SK-N-SH (cell line): Measurements from ENCODE around the gene LYPD5. TPM values are rescaled to one million over a fixed set of nuclear protein-coding genes. Genes with fewer than 3 reads are reported as not detected.

ENCODE experiments used
- CTCF ChIA-PET: fragments of 300-600, 350-600 bp; formaldehyde crosslinking; extraction: SDS; loops from one replicate; lab custom pipeline; 2021; lab: Yijun Ruan, JAX
- POLR2A ChIA-PET: fragments of 350-600 bp; sonication (Branson Sonifier 250); formaldehyde crosslinking; extraction: SDS; loops from one replicate; lab custom pipeline; 2020; ENCODE audit warnings: antibody characterized with exemption, inconsistent platforms; lab: Yijun Ruan, JAX
- DNase-seq: peaks from one replicate; pipeline ENCODE4 v3.0.0; 2012
- H2AFZ ChIP-seq: fragments of 200-600 bp; sonication (generic); 2 replicates; pipeline ENCODE4 v1.8.1; 2016; ENCODE audit warnings: antibody characterized with exemption, mild to moderate bottlenecking, low read depth
- H3F3A ChIP-seq: fragments of 200-600 bp; sonication (generic); replicated peaks from 2 replicates; pipeline ENCODE3; 2016; ENCODE audit warnings: antibody characterized with exemption, mild to moderate bottlenecking; ENCODE audit not compliant: insufficient read depth
- H3K27ac ChIP-seq, 2 experiments: fragments of 200-500 bp in 1 of 2; fragments of 200-600 bp in 1 of 2; sonication (Bioruptor generic) in 1 of 2; sonication (generic), shearing (Covaris generic) in 1 of 2; 2 replicates each; pipeline versions ENCODE4 v1.5.1 to v1.6.1; 2014 to 2016; ENCODE audit warnings: low read depth in 2 of 2, inconsistent platforms in 1 of 2, low read length in 1 of 2, mild to moderate bottlenecking in 1 of 2, mixed read lengths in 1 of 2
- H3K27me3 ChIP-seq: fragments of 200-600 bp; sonication (generic), shearing (Covaris generic); 2 replicates; pipeline ENCODE4 v1.6.1; 2016; ENCODE audit warnings: mixed run types; ENCODE audit not compliant: insufficient read depth
- H3K36me3 ChIP-seq, 2 experiments: fragments of 200-500 bp in 1 of 2; fragments of 200-600 bp in 1 of 2; sonication (Bioruptor generic) in 1 of 2; sonication (generic) in 1 of 2; replicated peaks in 1 of 2; 2 replicates each; pipeline versions ENCODE3 to v1.5.1; 2014 to 2016; ENCODE audit warnings: low read length in 1 of 2, mild to moderate bottlenecking in 1 of 2; ENCODE audit not compliant: insufficient read depth in 2 of 2, control insufficient read depth in 1 of 2
- H3K4me1 ChIP-seq, 2 experiments: fragments of 200-500 bp in 1 of 2; fragments of 200-600 bp in 1 of 2; sonication (Bioruptor generic) in 1 of 2; sonication (generic), shearing (Covaris generic) in 1 of 2; 2 replicates each; pipeline versions ENCODE4 v1.5.1 to v1.6.1; 2014 to 2016; ENCODE audit warnings: low read depth in 1 of 2, low read length in 1 of 2, mixed run types in 1 of 2; ENCODE audit not compliant: insufficient read depth in 2 of 2, control insufficient read depth in 1 of 2
- H3K4me2 ChIP-seq: fragments of 200-600 bp; sonication (generic), shearing (Covaris generic); 2 replicates; pipeline ENCODE4 v1.6.1; 2017; ENCODE audit warnings: mixed run types
- H3K4me3 ChIP-seq, 2 experiments: fragments of 200-500 bp in 1 of 2; fragments of 200-600 bp in 1 of 2; sonication (Bioruptor generic) in 1 of 2; sonication (generic), shearing (Covaris generic) in 1 of 2; 2 replicates each; pipeline versions ENCODE4 v1.5.1 to v1.8.1; 2014 to 2016; ENCODE audit warnings: low read depth in 2 of 2, inconsistent platforms in 1 of 2, low read length in 1 of 2, mild to moderate bottlenecking in 1 of 2, mixed read lengths in 1 of 2, moderate library complexity in 1 of 2
- H3K79me2 ChIP-seq: fragments of 200-600 bp; sonication (generic); 2 replicates; pipeline ENCODE4 v1.8.1; 2017; ENCODE audit warnings: mild to moderate bottlenecking; ENCODE audit not compliant: insufficient read depth
- H3K9ac ChIP-seq: fragments of 200-600 bp; sonication (generic); 2 replicates; pipeline ENCODE4 v1.6.1; 2017; ENCODE audit warnings: mixed run types
- H3K9me2 ChIP-seq: fragments of 200-600 bp; sonication (generic); 2 replicates; pipeline ENCODE4 v1.6.1; 2017; ENCODE audit warnings: mixed run types
- H3K9me3 ChIP-seq: fragments of 200-600 bp; sonication (generic); 2 replicates; pipeline ENCODE4 v1.6.1; 2017; ENCODE audit warnings: mixed run types, mild to moderate bottlenecking, moderate library complexity
- H4K20me1 ChIP-seq: fragments of 200-600 bp; sonication (generic); 2 replicates; pipeline ENCODE4 v1.6.1; 2017; ENCODE audit warnings: mild to moderate bottlenecking, mixed run types; ENCODE audit not compliant: insufficient read depth
- CHD2 ChIP-seq: fragments of 150-350 bp; IDR thresholded peaks from 2 replicates; pipeline ENCODE4 v1.6.1; 2018; ENCODE audit warnings: low read length; ENCODE audit not compliant: partially characterized antibody
- ELF1 ChIP-seq: IDR thresholded peaks from 2 replicates; pipeline ENCODE4 v1.4.0; 2012
- FOSL2 ChIP-seq: IDR thresholded peaks from 2 replicates; pipeline ENCODE4 v1.4.0; 2012; ENCODE audit warnings: low read depth, mild to moderate bottlenecking, moderate library complexity, borderline replicate concordance
- FOXM1 ChIP-seq: IDR thresholded peaks from 2 replicates; pipeline ENCODE4 v1.4.0; 2012; ENCODE audit warnings: low read depth, mild to moderate bottlenecking
- GABPA ChIP-seq: IDR thresholded peaks from 2 replicates; pipeline ENCODE4 v1.4.0; 2012; ENCODE audit warnings: low read depth, mild to moderate bottlenecking
- GATA2 ChIP-seq: sonication (generic); formaldehyde crosslinking; IDR thresholded peaks from 2 replicates; pipeline ENCODE4 v1.5.0; 2020; ENCODE audit warnings: mild to moderate bottlenecking, missing genetic modification reagents
- IRF3 ChIP-seq: fragments of 150-350 bp; IDR thresholded peaks from 2 replicates; pipeline ENCODE4 v1.6.1; 2016; ENCODE audit warnings: mild to moderate bottlenecking, low read depth, low read length
- JUND ChIP-seq: IDR thresholded peaks from 2 replicates; pipeline ENCODE4 v1.4.0; 2012
- MAX ChIP-seq: IDR thresholded peaks from 2 replicates; pipeline ENCODE4 v1.4.0; 2012; ENCODE audit warnings: low read depth
- MXI1 ChIP-seq: IDR thresholded peaks from 2 replicates; pipeline ENCODE4 v1.6.1; 2012; ENCODE audit warnings: mild to moderate bottlenecking, low read depth, low read length, improper control_type of control experiment
- PBX3 ChIP-seq: IDR thresholded peaks from 2 replicates; pipeline ENCODE4; 2012
- REST ChIP-seq: IDR thresholded peaks from 2 replicates; pipeline ENCODE4 v1.6.1; 2012; ENCODE audit warnings: mild to moderate bottlenecking, low read depth, low read length, moderate library complexity
- SMC3 ChIP-seq: IDR thresholded peaks from 2 replicates; pipeline ENCODE4 v1.6.1; 2012; ENCODE audit warnings: low read depth, low read length, improper control_type of control experiment
- TAF1 ChIP-seq: IDR thresholded peaks from 2 replicates; pipeline ENCODE4 v1.6.1; 2012; ENCODE audit warnings: low read depth, mild to moderate bottlenecking, low read length, moderate library complexity, borderline replicate concordance
- TEAD4 ChIP-seq: IDR thresholded peaks from 2 replicates; pipeline ENCODE4 v1.4.0; 2012; ENCODE audit warnings: mild to moderate bottlenecking, borderline replicate concordance; ENCODE audit not compliant: insufficient read depth
- WGBS: methylation state at CpG from one replicate; pipeline ENCODE4 v1.1.6; 2017; ENCODE audit warnings: low lambda C conversion rate; 5-methylcytosine and 5-hydroxymethylcytosine counted together
- polyA plus RNA-seq, 3 experiments: library from polyadenylated mRNA; depleted of rRNA; stranded (reverse); fragments of >200 nt; gene quantifications; 2 replicates each; pipeline ENCODE4 v1.2.3, GENCODE V29; 2012
- TF ChIP-seq, protein P1 (sequence below): IDR thresholded peaks from 2 replicates; pipeline ENCODE4 v1.4.0; 2012; ENCODE audit warnings: low read depth, borderline replicate concordance

LYPD5 gene
- polyA plus RNA-seq, 1 of the 3 experiments (the other 2 are of a cell fraction): 0.13 TPM

- TF ChIP-seq, protein P1, sequence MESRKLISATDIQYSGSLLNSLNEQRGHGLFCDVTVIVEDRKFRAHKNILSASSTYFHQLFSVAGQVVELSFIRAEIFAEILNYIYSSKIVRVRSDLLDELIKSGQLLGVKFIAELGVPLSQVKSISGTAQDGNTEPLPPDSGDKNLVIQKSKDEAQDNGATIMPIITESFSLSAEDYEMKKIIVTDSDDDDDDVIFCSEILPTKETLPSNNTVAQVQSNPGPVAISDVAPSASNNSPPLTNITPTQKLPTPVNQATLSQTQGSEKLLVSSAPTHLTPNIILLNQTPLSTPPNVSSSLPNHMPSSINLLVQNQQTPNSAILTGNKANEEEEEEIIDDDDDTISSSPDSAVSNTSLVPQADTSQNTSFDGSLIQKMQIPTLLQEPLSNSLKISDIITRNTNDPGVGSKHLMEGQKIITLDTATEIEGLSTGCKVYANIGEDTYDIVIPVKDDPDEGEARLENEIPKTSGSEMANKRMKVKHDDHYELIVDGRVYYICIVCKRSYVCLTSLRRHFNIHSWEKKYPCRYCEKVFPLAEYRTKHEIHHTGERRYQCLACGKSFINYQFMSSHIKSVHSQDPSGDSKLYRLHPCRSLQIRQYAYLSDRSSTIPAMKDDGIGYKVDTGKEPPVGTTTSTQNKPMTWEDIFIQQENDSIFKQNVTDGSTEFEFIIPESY: no peak
- TF ChIP-seq MXI1 (no peak), MAX (no peak), ELF1 (no peak), JUND (no peak), TEAD4 (no peak)
- TF ChIP-seq, all 33 proteins: peak for 0
Measured at GRCh38 chr19:43798026-43798545, 4.2 kb downstream of the LYPD5 start (continued).

DNA sequence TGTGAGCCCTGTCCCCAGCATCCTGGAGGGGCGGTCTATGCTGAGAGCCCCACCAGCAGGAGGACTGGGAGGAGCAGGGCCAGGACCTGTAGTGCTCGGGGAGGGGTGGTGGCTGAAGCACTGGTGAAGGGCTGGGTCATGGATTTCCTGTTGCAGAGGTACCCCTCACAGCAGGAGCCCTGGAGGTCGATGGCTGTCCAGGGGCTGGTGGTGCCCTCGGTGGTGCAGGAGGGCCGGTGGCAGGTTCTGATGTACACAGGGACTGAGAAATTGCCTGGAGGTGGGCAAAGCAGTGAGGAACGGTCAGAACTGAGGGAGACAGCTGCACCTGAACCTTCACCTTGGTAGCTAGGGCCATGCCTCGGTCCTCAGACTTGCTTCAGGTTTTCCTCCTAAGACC, 4.7 kb downstream of the LYPD5 start:
- POLR2A ChIA-PET: interaction anchor here (0.6 kb wide), 1 partner anchor 138 kb away, joined by 3 read pairs; the partner anchor contains the start of gene ZNF45
- peaks cover 0 to 7% of the 10 kb centered on the region in 2 experiments; a peak in 1 of 4 replicates for H3K4me1 ChIP-seq

DNA sequence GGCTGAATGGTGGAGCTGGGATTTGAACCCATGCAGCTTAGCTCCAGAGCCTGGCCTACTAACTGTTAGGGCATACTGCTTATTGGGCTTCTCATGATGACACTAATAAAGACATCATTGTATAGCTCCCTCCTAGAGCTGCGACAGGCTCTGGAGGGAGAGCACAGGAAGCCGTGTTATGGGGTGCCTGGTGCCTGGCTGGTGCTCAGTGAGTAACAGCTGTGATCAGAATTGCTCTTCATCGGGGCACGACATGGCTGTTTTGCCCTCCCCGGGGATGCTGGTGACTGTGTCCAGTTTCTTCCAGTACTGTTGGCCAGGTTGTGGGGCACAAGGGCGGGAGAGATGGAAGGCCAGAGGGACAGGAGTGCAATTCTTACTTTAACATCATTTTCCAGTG, 5.1 kb downstream of the LYPD5 start:
- Histone ChIP-seq H3K27ac (no peak overlapping the region), H3K27me3 (peaks cover 26% of the 10 kb centered on the region; the same call in 1 of the 2 replicates), H3K4me2 (no peak overlapping the region), H3K79me2 (no peaks in the 10 kb centered on the region), H3K4me3 (no peak overlapping the region), H3K9me3 (no peaks in the 10 kb centered on the region), H3K36me3 (no peaks in the 10 kb centered on the region), H4K20me1 (no peaks in the 10 kb centered on the region), H2AFZ (no peak overlapping the region), H3F3A (no peaks in the 10 kb centered on the region), H3K4me1 (peaks cover 0 to 7% of the 10 kb centered on the region in 2 experiments; a peak in 1 of 4 replicates), H3K9me2 (no peaks in the 10 kb centered on the region), H3K9ac (no peak overlapping the region)
- no peak for DNase-seq
- ChIA-PET CTCF (interaction anchor here (1.0 to 3.5 kb wide), 4 partner anchors 10 to 52 kb away, joined by 3 to 14 read pairs (median 6); no protein-coding TSS in a partner anchor), POLR2A (interaction anchor here (0.6 kb wide), 1 partner anchor 138 kb away, joined by 3 read pairs; the partner anchor contains the start of gene ZNF45)
- 42% methylated on average over 6 of the region's 6 CpGs for WGBS
- TF ChIP-seq TEAD4 (no peak), JUND (no peak), IRF3 (no peak), TAF1 (no peak), REST (no peak), FOXM1 (no peak), GATA2 (CRISPR knock-in tag) (no peak), CHD2 (no peak)

More for the DNA sequence above, 4.7 kb downstream of the LYPD5 start:
- 68% methylated on average over 6 of the region's 7 CpGs for WGBS
- Histone ChIP-seq H3K9ac (no peak overlapping the region), H4K20me1 (no peaks in the 10 kb centered on the region), H3K27ac (no peak overlapping the region), H3K4me3 (no peak overlapping the region), H3K79me2 (no peaks in the 10 kb centered on the region), H3K9me2 (no peaks in the 10 kb centered on the region), H3K9me3 (no peaks in the 10 kb centered on the region), H3K27me3 (peaks cover 26% of the 10 kb centered on the region; the same call in 1 of the 2 replicates), H3F3A (no peaks in the 10 kb centered on the region), H3K36me3 (no peaks in the 10 kb centered on the region), H3K4me2 (no peak overlapping the region), H2AFZ (no peak overlapping the region)
- CTCF ChIA-PET: interaction anchor here (1.0 to 3.5 kb wide), 4 partner anchors 11 to 52 kb away, joined by 3 to 14 read pairs (median 6); no protein-coding TSS in a partner anchor
- no peak for TF ChIP-seq SMC3
- no peak for TF ChIP-seq GATA2 (CRISPR knock-in tag)
- no peak for TF ChIP-seq MXI1
- no peak for TF ChIP-seq FOXM1
- TF ChIP-seq FOSL2: no peak
- TF ChIP-seq PBX3: no peak
- no peak for TF ChIP-seq GABPA
- DNase-seq: no peak
